SH-SY5Y (cell line): ENCODE measurements around the gene PPP2R1B.

Experiments used
- GATA2 ChIP-seq: IDR thresholded peaks from 2 replicates; pipeline ENCODE4 v1.6.1; 2011; ENCODE audit warnings: mild to moderate bottlenecking, low read depth, low read length
- GATA3 ChIP-seq: IDR thresholded peaks from 2 replicates; pipeline ENCODE4 v1.6.1; 2011; ENCODE audit warnings: low read depth, mild to moderate bottlenecking, low read length, moderate library complexity

- no peak for TF ChIP-seq GATA3
- no peak for TF ChIP-seq GATA2
Observed at GRCh38 chr11:111761036-111761435, 5.2 kb downstream of the PPP2R1B start.
